Skeletal muscle satellite cell (primary cell): Measurements from ENCODE around the gene FAM210A.

Experiments
- H3K27me3 ChIP-seq: 2 replicates; pipeline ENCODE4 v1.7.0; 2013; ENCODE audit warnings: low read length; ENCODE audit not compliant: control insufficient read depth, insufficient read depth
- H3K36me3 ChIP-seq: 2 replicates; pipeline ENCODE4 v1.7.0; 2013; ENCODE audit warnings: mild to moderate bottlenecking, control low read depth, low read length; ENCODE audit not compliant: insufficient read depth
- H3K4me1 ChIP-seq: 2 replicates; pipeline ENCODE4 v1.7.0; 2013; ENCODE audit warnings: low read length; ENCODE audit not compliant: control insufficient read depth, insufficient read depth
- H3K4me2 ChIP-seq: 2 replicates; pipeline ENCODE4 v1.7.0; 2013; ENCODE audit warnings: mild to moderate bottlenecking, low read length
- H3K4me3 ChIP-seq: 2 replicates; pipeline ENCODE4 v1.7.0; 2013; ENCODE audit warnings: low read length
- H3K9ac ChIP-seq: 2 replicates; pipeline ENCODE4 v1.7.0; 2013; ENCODE audit warnings: mild to moderate bottlenecking, low read depth, low read length, moderate library complexity
- H3K9me3 ChIP-seq: replicated peaks from 2 replicates; pipeline ENCODE4 v1.7.0; 2013; ENCODE audit warnings: mild to moderate bottlenecking, control low read depth, low read length

FAM210A gene

DNA sequence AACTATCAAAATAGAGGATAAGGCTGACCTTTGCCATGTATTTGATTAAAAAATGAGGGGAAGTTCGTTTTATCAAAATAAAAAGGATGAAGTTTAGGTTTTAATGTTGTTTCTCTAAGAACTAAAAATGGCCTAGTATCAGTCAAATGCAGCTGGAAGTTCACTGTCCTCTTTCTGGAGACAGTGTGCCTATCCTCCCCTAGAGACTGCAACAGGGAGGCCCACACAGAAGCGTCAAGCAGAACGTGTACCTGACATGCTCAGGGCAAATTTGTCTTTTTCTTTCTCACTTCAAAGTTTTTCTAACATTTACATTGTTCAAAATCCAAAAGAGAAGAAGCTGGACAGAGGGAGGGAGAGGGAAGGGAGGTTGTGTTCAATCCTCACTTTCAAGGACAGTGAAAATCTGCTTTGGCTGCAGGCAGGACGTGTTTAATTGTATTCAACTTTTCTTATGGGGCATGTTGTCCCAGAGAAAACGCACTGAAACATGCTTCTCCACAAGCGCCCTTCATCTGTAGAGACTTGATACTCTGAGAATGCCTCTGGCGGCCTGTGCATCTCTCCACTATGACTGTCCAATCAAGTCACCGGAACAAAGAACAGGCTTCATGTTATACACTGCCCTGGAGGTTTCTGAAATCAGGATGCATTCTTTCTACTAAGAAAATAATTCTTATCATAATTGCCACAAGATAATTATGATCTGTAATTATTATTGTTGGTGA lies 65.1 kb downstream of the FAM210A start:
- Histone ChIP-seq H3K27me3 (no peaks in the 10 kb centered on the region), H3K36me3 (peaks cover 15% of the 10 kb centered on the region), H3K4me3 (no peak overlapping the region), H3K4me1 (no peaks in the 10 kb centered on the region), H3K4me2 (no peak overlapping the region), H3K9ac (no peak overlapping the region), H3K9me3 (no peaks in the 10 kb centered on the region)

- H3K9ac ChIP-seq = no peak overlapping the region
- H3K4me1 ChIP-seq = no peaks in the 10 kb centered on the region
Measured at GRCh38 chr18:13660510-13660909, 65.8 kb downstream of the FAM210A start.

DNA sequence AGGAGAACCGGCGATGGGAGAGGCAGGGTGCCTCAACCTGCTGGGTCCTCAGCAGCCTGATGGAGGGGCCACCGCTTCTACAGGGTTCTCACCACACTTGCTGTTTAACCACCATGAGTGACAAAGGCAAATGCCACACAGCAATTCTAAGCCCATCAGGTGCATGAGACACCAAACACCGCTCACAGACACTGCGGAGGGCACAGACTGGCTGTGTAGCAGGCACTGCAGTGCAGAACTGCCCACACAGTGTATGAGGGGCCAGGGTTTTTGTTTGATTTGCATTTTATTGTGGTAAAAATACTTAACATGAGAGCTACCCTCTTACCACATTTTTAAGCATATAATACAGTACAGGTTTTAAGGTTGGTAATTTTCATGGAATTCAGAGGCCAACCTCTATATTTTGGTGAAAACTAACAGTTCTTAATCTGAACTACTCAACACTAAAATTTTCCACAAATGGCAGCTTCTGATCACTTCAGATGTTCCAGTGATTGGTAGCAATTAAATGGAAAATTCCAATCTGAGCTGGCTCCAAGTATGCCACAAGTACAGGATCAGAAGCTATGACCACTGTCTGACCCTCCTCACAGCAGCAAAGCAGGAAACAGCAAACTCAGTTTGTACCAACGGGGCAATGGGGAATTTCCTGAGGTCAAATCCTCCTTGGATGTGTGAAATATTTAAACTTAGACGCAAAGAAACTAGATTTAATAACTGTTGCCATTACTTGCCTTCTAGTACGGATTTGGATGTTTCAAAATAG lies 67.7 kb downstream of the FAM210A start:
- no peaks in the 10 kb centered on the region for H3K36me3 ChIP-seq
- no peaks in the 10 kb centered on the region for H3K9me3 ChIP-seq

More at GRCh38 chr18:13660510-13660909, 65.8 kb downstream of the FAM210A start:
- no peak overlapping the region for H3K4me2 ChIP-seq
- H3K4me3 ChIP-seq = no peak overlapping the region
- H3K27me3 ChIP-seq = no peaks in the 10 kb centered on the region
- H3K36me3 ChIP-seq = peaks cover 9% of the 10 kb centered on the region
- no peaks in the 10 kb centered on the region for H3K9me3 ChIP-seq

GRCh38 chr18:13657974-13658373 lies 68.4 kb downstream of the FAM210A start:
- H3K9ac ChIP-seq = no peak overlapping the region
- H3K36me3 ChIP-seq = no peaks in the 10 kb centered on the region
- no peaks in the 10 kb centered on the region for H3K4me1 ChIP-seq
- no peaks in the 10 kb centered on the region for H3K9me3 ChIP-seq
- H3K27me3 ChIP-seq = peaks cover 8% of the 10 kb centered on the region
- H3K4me3 ChIP-seq = no peak overlapping the region
- H3K4me2 ChIP-seq = no peak overlapping the region

More for the DNA sequence above, 67.7 kb downstream of the FAM210A start:
- Histone ChIP-seq H3K4me1 (no peaks in the 10 kb centered on the region), H3K4me2 (no peak overlapping the region), H3K9ac (no peak overlapping the region), H3K27me3 (peaks cover 7% of the 10 kb centered on the region), H3K4me3 (no peak overlapping the region)

DNA sequence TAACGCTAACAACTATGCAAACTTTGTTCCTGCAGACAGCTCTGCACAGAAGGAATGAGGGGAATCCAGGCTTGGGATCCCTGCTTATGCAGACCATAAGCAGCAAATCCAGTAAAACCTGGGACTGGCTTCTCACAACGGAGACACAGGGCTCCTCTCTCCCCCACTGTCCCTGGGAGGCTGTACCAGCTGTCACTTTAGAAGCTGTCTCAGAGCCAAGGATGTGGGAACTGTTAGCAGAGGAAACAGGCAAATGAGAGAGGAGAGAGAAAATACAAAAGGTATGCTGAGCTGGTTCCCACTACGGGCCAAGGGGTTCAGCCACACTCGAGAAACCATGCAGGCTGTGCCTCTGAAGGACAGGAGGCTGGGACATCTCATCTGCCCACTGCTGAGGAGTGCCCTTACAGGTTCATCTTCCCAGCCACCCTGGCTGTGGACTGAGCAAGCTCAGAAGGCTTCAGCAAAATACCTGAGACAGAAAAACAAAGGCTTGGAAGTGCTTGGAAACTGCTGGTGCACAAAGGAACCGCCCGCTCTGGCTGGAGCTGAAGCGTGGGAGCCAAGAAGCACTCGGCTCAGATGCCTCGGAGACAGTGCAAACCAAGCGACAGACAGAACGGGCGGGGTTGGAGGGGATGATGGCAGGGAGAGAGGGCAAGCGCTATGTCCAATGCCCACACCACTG lies 72.5 kb downstream of the FAM210A start:
- Histone ChIP-seq H3K4me1 (no peaks in the 10 kb centered on the region), H3K4me3 (no peak overlapping the region)

GRCh38 chr18:13649397-13650390 lies 76.7 kb downstream of the FAM210A start:
- Histone ChIP-seq H3K9ac (no peak overlapping the region), H3K27me3 (peaks cover 8% of the 10 kb centered on the region), H3K9me3 (no peaks in the 10 kb centered on the region), H3K4me1 (no peaks in the 10 kb centered on the region), H3K36me3 (no peaks in the 10 kb centered on the region), H3K4me3 (no peak overlapping the region), H3K4me2 (no peak overlapping the region)

More for the DNA sequence above, 72.5 kb downstream of the FAM210A start:
- H3K9me3 ChIP-seq = no peaks in the 10 kb centered on the region
- no peak overlapping the region for H3K9ac ChIP-seq
- no peaks in the 10 kb centered on the region for H3K36me3 ChIP-seq
- peaks cover 8% of the 10 kb centered on the region for H3K27me3 ChIP-seq
- H3K4me2 ChIP-seq = no peak overlapping the region

GRCh38 chr18:13647761-13648160 lies 78.6 kb downstream of the FAM210A start:
- Histone ChIP-seq H3K4me3 (no peak overlapping the region), H3K9me3 (no peaks in the 10 kb centered on the region), H3K36me3 (no peaks in the 10 kb centered on the region), H3K4me2 (no peak overlapping the region), H3K9ac (no peak overlapping the region), H3K27me3 (no peaks in the 10 kb centered on the region), H3K4me1 (no peaks in the 10 kb centered on the region)

DNA sequence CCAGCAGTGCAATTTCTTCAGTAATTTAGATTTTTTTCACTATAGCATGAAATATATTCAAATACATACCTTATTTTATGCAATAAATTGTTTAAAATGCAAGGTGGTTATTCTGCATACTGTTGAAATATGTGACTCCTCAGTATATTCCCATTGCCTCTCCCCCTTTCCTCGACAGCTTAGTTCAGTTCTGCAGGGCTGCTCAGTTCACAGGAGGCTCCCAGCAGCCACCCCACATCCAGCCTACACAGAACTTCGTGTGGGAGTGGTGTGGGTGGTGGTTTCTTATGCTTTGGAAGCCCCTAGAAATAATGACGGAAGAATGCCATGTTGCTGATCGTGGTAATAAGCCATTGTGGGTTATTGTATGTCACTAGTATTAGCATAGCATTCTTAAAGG lies 79.7 kb downstream of the FAM210A start:
- Histone ChIP-seq H3K36me3 (no peaks in the 10 kb centered on the region), H3K9ac (no peak overlapping the region), H3K27me3 (peaks cover 2% of the 10 kb centered on the region), H3K4me3 (no peak overlapping the region), H3K9me3 (no peaks in the 10 kb centered on the region), H3K4me2 (no peak overlapping the region), H3K4me1 (no peaks in the 10 kb centered on the region)

DNA sequence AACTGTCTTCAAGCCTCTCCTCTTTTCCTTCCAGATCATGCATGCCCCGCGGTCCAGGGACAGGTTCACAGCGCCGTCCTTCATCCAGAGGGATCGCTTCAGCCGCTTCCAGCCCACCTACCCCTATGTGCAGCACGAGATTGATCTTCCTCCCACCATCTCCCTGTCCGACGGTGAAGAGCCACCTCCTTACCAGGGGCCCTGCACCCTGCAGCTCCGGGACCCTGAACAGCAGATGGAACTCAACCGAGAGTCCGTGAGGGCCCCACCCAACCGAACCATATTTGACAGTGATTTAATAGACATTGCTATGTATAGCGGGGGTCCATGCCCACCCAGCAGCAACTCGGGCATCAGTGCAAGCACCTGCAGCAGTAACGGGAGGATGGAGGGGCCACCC lies 81.3 kb downstream of the FAM210A start:
- peaks cover 7% of the 10 kb centered on the region for H3K27me3 ChIP-seq
- H3K4me2 ChIP-seq = no peak overlapping the region

GRCh38 chr18:13643261-13643751 lies 83.1 kb downstream of the FAM210A start:
- peaks cover 12% of the 10 kb centered on the region for H3K27me3 ChIP-seq
- H3K9ac ChIP-seq = no peak overlapping the region
- H3K4me3 ChIP-seq = no peak overlapping the region
- no peaks in the 10 kb centered on the region for H3K4me1 ChIP-seq
- H3K9me3 ChIP-seq = no peaks in the 10 kb centered on the region
- no peak overlapping the region for H3K4me2 ChIP-seq
- no peaks in the 10 kb centered on the region for H3K36me3 ChIP-seq

More for the DNA sequence above, 81.3 kb downstream of the FAM210A start:
- no peaks in the 10 kb centered on the region for H3K4me1 ChIP-seq
- H3K36me3 ChIP-seq = no peaks in the 10 kb centered on the region
- no peaks in the 10 kb centered on the region for H3K9me3 ChIP-seq
- no peak overlapping the region for H3K9ac ChIP-seq
- H3K4me3 ChIP-seq = no peak overlapping the region
